MCF 10A (cell line): Measurements from ENCODE around the gene ABT1. TPM values are rescaled to one million over a fixed set of nuclear protein-coding genes. Genes with fewer than 3 reads are reported as not detected.

Experiments used
- BruUV-seq: library from RNA; stranded (reverse); fragments of 400-500 nt; replicated peaks from 2 replicates; lab custom pipeline; 2021; lab: Mats Ljungman, UMichigan
- CTCF ChIA-PET: fragments of 300-600 bp; sonication (Branson Sonifier 250); formaldehyde crosslinking; extraction: SDS; loops from one replicate; lab custom pipeline; 2021; ENCODE audit warnings: antibody characterized with exemption, inconsistent platforms; lab: Yijun Ruan, JAX
- POLR2A ChIA-PET: fragments of 300-600, 350-650 bp; sonication (Branson Sonifier 250); formaldehyde crosslinking; extraction: SDS; loops from one replicate; lab custom pipeline; 2020; ENCODE audit warnings: antibody characterized with exemption, inconsistent platforms; lab: Yijun Ruan, JAX
- DNase-seq: peaks from one replicate; pipeline ENCODE4 v3.0.0-alpha.2; 2018; ENCODE audit not compliant: unreplicated experiment
- H3K27ac Mint-ChIP-seq: one replicate; pipeline ENCODE4 v1.8.0; 2022; ENCODE audit warnings: mild to moderate bottlenecking, low read depth, mixed read lengths; ENCODE audit not compliant: unreplicated experiment
- H3K27me3 Mint-ChIP-seq: one replicate; pipeline ENCODE4 v1.8.0; 2022; ENCODE audit warnings: mixed read lengths; ENCODE audit not compliant: insufficient read depth, unreplicated experiment
- H3K36me3 Mint-ChIP-seq: one replicate; pipeline ENCODE4 v1.8.0; 2022; ENCODE audit warnings: mild to moderate bottlenecking, moderate library complexity, mixed read lengths; ENCODE audit not compliant: insufficient read depth, unreplicated experiment
- H3K4me1 Mint-ChIP-seq: one replicate; pipeline ENCODE4 v1.8.0; 2022; ENCODE audit warnings: mixed read lengths; ENCODE audit not compliant: insufficient read depth, unreplicated experiment
- H3K4me3 Mint-ChIP-seq: one replicate; pipeline ENCODE4 v1.8.0; 2022; ENCODE audit warnings: mild to moderate bottlenecking, moderate library complexity, mixed read lengths; ENCODE audit not compliant: unreplicated experiment
- H3K9me3 Mint-ChIP-seq: one replicate; pipeline ENCODE4 v1.8.0; 2022; ENCODE audit warnings: mixed read lengths; ENCODE audit not compliant: unreplicated experiment
- intact Hi-C: fragments of 100-400 bp; cut with micrococcal nuclease; formaldehyde crosslinking; loops from 2 replicates; pipeline ENCODE4 v1.14.1; 2022
- total RNA-seq: library from RNA; stranded (reverse); gene quantifications from 2 replicates; pipeline ENCODE4 v1.2.3, GENCODE V29; 2022
- TF ChIP-seq, protein P1 (sequence below): fragments of 200-600 bp; IDR thresholded peaks from one replicate; pipeline ENCODE4 v1.8.0; 2022; ENCODE audit warnings: antibody characterized with exemption, mild to moderate bottlenecking; ENCODE audit not compliant: unreplicated experiment

The ABT1 gene
- total RNA-seq, 1 experiment from 2014 or later = 12.9 TPM

DNA sequence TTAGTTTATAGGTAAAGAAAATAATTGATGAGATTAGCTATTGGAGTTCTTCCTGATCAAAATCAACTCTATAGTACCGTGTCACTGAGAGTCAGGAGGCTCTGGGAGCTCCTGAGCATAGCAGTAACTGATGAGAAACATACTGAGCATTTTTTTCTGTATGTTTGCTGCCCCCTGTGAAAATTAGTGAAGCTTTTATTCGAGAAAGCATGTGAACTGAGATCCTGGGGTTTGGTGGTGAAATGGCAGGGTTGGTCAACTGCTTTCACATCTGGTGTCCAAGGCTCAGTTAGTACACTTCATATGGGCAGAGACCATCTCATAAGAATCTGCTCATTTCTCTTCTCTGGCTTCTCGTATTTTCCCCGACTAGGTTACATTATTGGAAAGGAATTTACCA lies 4.1 kb upstream of the ABT1 start:
- intact Hi-C loops = no loop called here

DNA sequence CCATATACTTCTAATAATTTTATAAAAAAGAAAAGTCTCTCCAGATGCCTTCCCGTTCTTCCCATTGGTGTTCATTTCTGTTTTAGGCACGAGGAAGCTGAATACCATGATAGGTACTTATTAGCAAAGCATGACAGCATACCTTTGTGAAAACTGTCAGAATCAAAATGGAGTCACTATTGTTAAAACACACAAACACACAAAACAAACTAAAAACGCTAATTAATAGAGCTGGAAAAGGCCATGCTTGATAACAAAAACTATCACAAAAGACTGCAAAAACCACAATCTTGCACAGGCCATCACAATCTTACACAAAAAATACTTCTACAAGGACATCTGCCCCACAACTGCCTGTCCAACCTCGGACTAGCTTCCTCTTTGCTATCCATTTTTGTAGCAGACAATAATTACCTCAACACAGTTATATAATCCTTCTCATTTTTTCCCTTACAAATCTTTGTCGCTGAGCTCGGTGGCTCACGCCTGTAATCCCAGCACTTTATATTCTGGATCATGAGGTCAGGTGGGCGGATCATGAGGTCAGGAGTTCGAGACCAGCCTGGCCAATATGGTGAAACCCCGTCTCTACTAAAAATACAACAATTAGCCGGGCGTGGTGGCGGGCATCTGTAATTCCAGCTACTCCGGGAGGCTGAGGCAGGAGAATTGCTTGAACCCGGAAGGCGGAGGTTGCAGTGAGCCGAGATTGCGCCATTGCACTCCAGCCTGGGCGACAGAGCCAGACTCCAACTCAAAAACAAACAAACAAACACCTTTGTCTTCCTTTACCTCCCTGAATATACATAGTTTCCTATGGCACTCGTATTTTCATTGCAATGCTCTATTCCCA lies 3.2 kb upstream of the ABT1 start:
- no peak for DNase-seq
- TF ChIP-seq, protein P1, sequence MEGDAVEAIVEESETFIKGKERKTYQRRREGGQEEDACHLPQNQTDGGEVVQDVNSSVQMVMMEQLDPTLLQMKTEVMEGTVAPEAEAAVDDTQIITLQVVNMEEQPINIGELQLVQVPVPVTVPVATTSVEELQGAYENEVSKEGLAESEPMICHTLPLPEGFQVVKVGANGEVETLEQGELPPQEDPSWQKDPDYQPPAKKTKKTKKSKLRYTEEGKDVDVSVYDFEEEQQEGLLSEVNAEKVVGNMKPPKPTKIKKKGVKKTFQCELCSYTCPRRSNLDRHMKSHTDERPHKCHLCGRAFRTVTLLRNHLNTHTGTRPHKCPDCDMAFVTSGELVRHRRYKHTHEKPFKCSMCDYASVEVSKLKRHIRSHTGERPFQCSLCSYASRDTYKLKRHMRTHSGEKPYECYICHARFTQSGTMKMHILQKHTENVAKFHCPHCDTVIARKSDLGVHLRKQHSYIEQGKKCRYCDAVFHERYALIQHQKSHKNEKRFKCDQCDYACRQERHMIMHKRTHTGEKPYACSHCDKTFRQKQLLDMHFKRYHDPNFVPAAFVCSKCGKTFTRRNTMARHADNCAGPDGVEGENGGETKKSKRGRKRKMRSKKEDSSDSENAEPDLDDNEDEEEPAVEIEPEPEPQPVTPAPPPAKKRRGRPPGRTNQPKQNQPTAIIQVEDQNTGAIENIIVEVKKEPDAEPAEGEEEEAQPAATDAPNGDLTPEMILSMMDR = no peak
- ChIA-PET CTCF (interaction anchor here (0.6 to 8.7 kb wide), 6 partner anchors 11 to 976 kb away, joined by 3 to 84 read pairs (median 6); no protein-coding TSS in a partner anchor), POLR2A (interaction anchor here (0.8 to 3.5 kb wide), 3 partner anchors 9 to 252 kb away, joined by 4 to 24 read pairs (median 20); no protein-coding TSS in a partner anchor)
- BruUV-seq = no TSS peak
- Mint-ChIP-seq H3K27me3 (no peaks in the 10 kb centered on the region), H3K27ac (no peak overlapping the region), H3K9me3 (no peaks in the 10 kb centered on the region), H3K4me3 (no peak overlapping the region), H3K4me1 (peaks cover 6% of the 10 kb centered on the region), H3K36me3 (peaks cover 15% of the 10 kb centered on the region)
- intact Hi-C loops = no loop called here

More for the DNA sequence above, 4.1 kb upstream of the ABT1 start:
- H3K36me3 Mint-ChIP-seq = peaks cover 7% of the 10 kb centered on the region
- ChIA-PET CTCF (interaction anchor here (1.1 to 8.7 kb wide), 3 partner anchors 10 to 486 kb away, joined by 3 to 84 read pairs (median 8); no protein-coding TSS in a partner anchor), POLR2A (no interaction called here)
- H3K9me3 Mint-ChIP-seq = no peaks in the 10 kb centered on the region
- H3K27ac Mint-ChIP-seq = no peak overlapping the region
- H3K4me3 Mint-ChIP-seq = no peak overlapping the region
- H3K27me3 Mint-ChIP-seq = no peaks in the 10 kb centered on the region
- DNase-seq = peak; percentile 16
- TF ChIP-seq, protein P1 = no peak
- no TSS peak for BruUV-seq
- no peaks in the 10 kb centered on the region for H3K4me1 Mint-ChIP-seq

DNA sequence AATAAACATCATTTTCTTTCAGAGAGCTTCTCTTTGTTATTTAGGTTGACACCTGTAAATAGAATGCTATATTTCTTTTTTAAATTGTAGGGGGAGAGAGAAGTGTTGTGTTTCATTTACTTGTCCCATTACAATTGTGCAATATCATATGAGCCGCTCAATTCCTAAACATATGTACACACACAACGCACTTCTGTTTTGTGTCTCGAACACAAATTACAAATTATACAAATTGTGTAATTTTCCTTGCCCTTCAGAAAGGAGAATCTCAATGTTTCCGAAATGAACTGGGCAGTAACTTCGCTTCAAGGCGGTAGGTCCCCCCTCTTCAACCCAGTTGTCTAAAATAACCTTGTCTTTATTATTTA lies 2.6 kb upstream of the ABT1 start:
- no peak overlapping the region for H3K27ac Mint-ChIP-seq
- DNase-seq = no peak
- POLR2A ChIA-PET = interaction anchor here (0.9 to 3.5 kb wide), 6 partner anchors 10 to 56 kb away, joined by 3 to 31 read pairs (median 19); partner anchors contain the start of gene HMGN4
- H3K4me1 Mint-ChIP-seq = peaks cover 6% of the 10 kb centered on the region
- H3K9me3 Mint-ChIP-seq = no peaks in the 10 kb centered on the region
- CTCF ChIA-PET = interaction anchor here (0.6 to 8.7 kb wide), 5 partner anchors 19 to 976 kb away, joined by 3 to 84 read pairs (median 3); no protein-coding TSS in a partner anchor
- no peak overlapping the region for H3K4me3 Mint-ChIP-seq
- no TSS peak for BruUV-seq
- intact Hi-C loops = no loop called here
- TF ChIP-seq, protein P1 = no peak
- H3K27me3 Mint-ChIP-seq = no peaks in the 10 kb centered on the region
- peaks cover 21% of the 10 kb centered on the region for H3K36me3 Mint-ChIP-seq
